ENCODE data around the gene TTC24. TPM values are rescaled to one million over a fixed set of nuclear protein-coding genes. Genes with fewer than 3 reads are reported as not detected.

The TTC24 gene
- total and polyA plus RNA-seq, 10 of the 15 experiments (the other 5 are each of a cell fraction or from before 2014, with no cell fraction given), result 0.05 to 6.4 (median 2.9) TPM; not detected in 1

GRCh38 chr1:156553860-156554485 lies 25.6 kb upstream of the TTC24 start:
- WGBS (ENCODE audit: insufficient coverage, insufficient replicate concordance, low lambda C conversion rate, missing lambda C conversion rate), result 91% methylated on average over 6 of the region's 6 CpGs
- FAIRE-seq (no peak), ATAC-seq (no peak), DNase-seq (ENCODE audit: low read depth, low spot score) (no peak)
- H3K4me3 ChIP-seq, result no peak overlapping the region
- TF ChIP-seq TCF3 (IDR thresholded peaks at IDR 0.05; ENCODE audit: borderline replicate concordance, insufficient read depth, low read depth, low read length) (no peak), ZNF274 (IDR thresholded peaks at IDR 0.05; ENCODE audit: insufficient read depth, insufficient read length) (no peak), ZBTB4 (CRISPR knock-in tag; IDR thresholded peaks at IDR 0.05) (no peak), NKRF (conservative IDR thresholded peaks at IDR 0.05) (no peak), CBX3 (IDR thresholded peaks at IDR 0.05; ENCODE audit: borderline replicate concordance, low read depth) (no peak), EP300 (IDR thresholded peaks at IDR 0.05; ENCODE audit: borderline replicate concordance in 1 of 2, control insufficient read depth in 1 of 2, low read depth in 2 of 2, low read length in 2 of 2) (no peak), MYC (IDR thresholded peaks at IDR 0.05; ENCODE audit: insufficient read depth, insufficient read length, insufficient replicate concordance, low read length, severe bottlenecking) (no peak), POLR2AphosphoS2 (IDR thresholded peaks at IDR 0.05; ENCODE audit: low read depth, low read length) (no peak), NBN (IDR thresholded peaks at IDR 0.05) (no peak), RBBP5 (conservative IDR thresholded peaks at IDR 0.05) (no peak), ZNF24 (IDR thresholded peaks at IDR 0.05) (no peak), STAT1 (conservative IDR thresholded peaks at IDR 0.05) (no peak), EZH2 (IDR thresholded peaks at IDR 0.05; ENCODE audit: borderline replicate concordance, control insufficient read depth, low read depth, low read length) (no peak), ESRRA (IDR thresholded peaks at IDR 0.05; ENCODE audit: low read length) (no peak), HDGF (IDR thresholded peaks at IDR 0.05) (no peak), CREM (IDR thresholded peaks at IDR 0.05; ENCODE audit: low read depth) (no peak), HCFC1 (IDR thresholded peaks at IDR 0.05; ENCODE audit: low read length) (no peak), CREB1 (IDR thresholded peaks at IDR 0.05; ENCODE audit: low read depth) (no peak), IRF4 (IDR thresholded peaks at IDR 0.05; ENCODE audit: low read depth, low read length) (no peak)
- no peaks in the 10 kb centered on the region for H4K20me1 ChIP-seq (ENCODE audit: control insufficient read depth, insufficient read depth)
- no peaks in the 10 kb centered on the region for H3K9me3 ChIP-seq (replicated peaks; ENCODE audit: control insufficient read depth, insufficient read depth, low read length)
- ChIA-PET CTCF (no interaction called here), POLR2A (interaction anchor here (0.5 kb wide), 1 partner anchor 238 kb away, joined by 8 read pairs; no protein-coding TSS in a partner anchor), RAD21 (ENCODE audit: unreplicated experiment) (no interaction called here), SMC1A (ENCODE audit: uncharacterized antibody, unreplicated experiment) (interaction anchor here (0.9 to 1.3 kb wide), 2 partner anchors 12 to 13 kb away, joined by 3 read pairs; no protein-coding TSS in a partner anchor)
- H3K27me3 ChIP-seq (replicated peaks in 1 of 2; ENCODE audit: control insufficient read depth in 2 of 2, insufficient read depth in 2 of 2, low read length in 1 of 2), result no peaks in the 10 kb centered on the region
- peaks cover 0 to 2% of the 10 kb centered on the region in 2 experiments; a peak in 2 of 4 replicates for H3K36me3 ChIP-seq (ENCODE audit: control insufficient read depth in 2 of 2, insufficient read depth in 2 of 2, low read length in 1 of 2)
- no peak overlapping the region for H3K9ac ChIP-seq (ENCODE audit: control insufficient read depth, insufficient read depth, low read length)
- H3K4me2 ChIP-seq (ENCODE audit: control insufficient read depth, insufficient read depth), result no peak overlapping the region
- H3K27ac ChIP-seq (ENCODE audit: control insufficient read depth, insufficient read depth), result no peak overlapping the region
- no peak overlapping the region for H2AFZ ChIP-seq (ENCODE audit: control insufficient read depth, low read depth, low read length)
- intact Hi-C loops (cut with micrococcal nuclease; ENCODE audit: unreplicated experiment) (no loop called here), in situ Hi-C loops (cut with MboI) (no loop called here)
- BruUV-seq (replicated peaks), result no TSS peak
- no peaks in the 10 kb centered on the region for H3K4me1 ChIP-seq (ENCODE audit: control insufficient read depth, insufficient read depth, low read length)
- H3K79me2 ChIP-seq (ENCODE audit: control insufficient read depth, insufficient read depth, low read length), result no peaks in the 10 kb centered on the region

Data from GM12878 (cell line).